Transverse colon (tissue), 4 donors: ENCODE measurements around the gene SLC25A48. TPM values are rescaled to one million over a fixed set of nuclear protein-coding genes. Genes with fewer than 3 reads are reported as not detected.
"Not testable (repeated sequence)": the region's sequence is repeated elsewhere in the genome, so short reads cannot be mapped to it uniquely, and the experiment has no call there.

Experiments
- DNase-seq: peaks from one replicate; pipeline ENCODE4 v3.0.0-alpha.2; 2019
- H3K27ac ChIP-seq, 4 donors: fragments of 200-600 bp; sonication (generic); 2 replicates each; pipeline ENCODE4 v1.5.1; 2016 to 2018; ENCODE audit warnings: inconsistent platforms in 4 of 4
- H3K27me3 ChIP-seq: fragments of 200-600 bp; sonication (generic); 2 replicates; pipeline ENCODE4 v1.5.1; 2017; ENCODE audit warnings: inconsistent platforms
- H3K36me3 ChIP-seq, 4 donors: fragments of 200-600 bp; sonication (generic); 2 replicates each; pipeline ENCODE4 v1.5.1; 2017 to 2019; ENCODE audit warnings: inconsistent platforms in 4 of 4
- H3K4me1 ChIP-seq, 4 donors: fragments of 200-600 bp; sonication (generic); 2 replicates each; pipeline ENCODE4 v1.5.1; 2017 to 2020; ENCODE audit warnings: inconsistent platforms in 4 of 4
- H3K4me3 ChIP-seq, 4 donors: fragments of 200-600 bp; sonication (generic); 1 replicate in 1 of 4; 2 replicates in 3 of 4; pipeline versions ENCODE4 v1.5.1 to v1.6.1; 2017 to 2019; ENCODE audit warnings: inconsistent platforms in 4 of 4
- H3K9me3 ChIP-seq, 2 donors: fragments of 200-600 bp; sonication (generic); 2 replicates each; pipeline ENCODE4 v1.5.1; 2017 to 2019; ENCODE audit warnings: inconsistent platforms in 2 of 2
- CTCF ChIP-seq, 5 experiments: fragments of 200-600 bp in 3 of 5; fragments of 450-650 bp in 2 of 5; sonication (generic) in 3 of 5; IDR thresholded peaks; 1 replicate in 2 of 5; 2 replicates in 3 of 5; pipeline ENCODE4 v1.5.1; 2016 to 2017; ENCODE audit warnings: antibody characterized with exemption in 5 of 5, inconsistent platforms in 3 of 5, mild to moderate bottlenecking in 2 of 5, moderate library complexity in 1 of 5
- EP300 ChIP-seq: sonication (generic); formaldehyde crosslinking; IDR thresholded peaks from one replicate; pipeline ENCODE4 v1.6.1; 2017; ENCODE audit warnings: antibody characterized with exemption, low read depth
- POLR2A ChIP-seq: fragments of 450-650 bp; IDR thresholded peaks from one replicate; pipeline ENCODE4 v1.6.1; 2016; ENCODE audit warnings: antibody characterized with exemption, mild to moderate bottlenecking, moderate library complexity
- POLR2AphosphoS5 ChIP-seq, 3 donors: sonication (generic); formaldehyde crosslinking; IDR thresholded peaks; one replicate each; pipeline ENCODE4 v1.6.1; 2016; ENCODE audit warnings: antibody characterized with exemption in 3 of 3
- WGBS, 2 donors: methylation state at CpG; one replicate each; pipeline ENCODE4 v1.1.5; 2018; ENCODE audit warnings: low coverage in 1 of 2; 5-methylcytosine and 5-hydroxymethylcytosine counted together
- in situ Hi-C, 4 donors: fragments of 200-750 bp; cut with MboI; loops; one replicate each; pipeline versions ENCODE4 v1.15.0 to v1.15.1; 2017; ENCODE audit warnings: low sequenced_read_pairs in 3 of 4, low pct_ligation_motif_present in 1 of 4, low pct_unique_long_range_greater_than_20kb in 1 of 4
- intact Hi-C: fragments of 100-400 bp; cut with DNase I; formaldehyde crosslinking; loops from one replicate; pipeline ENCODE4 v1.15.1; 2023; ENCODE audit warnings: low total_unique reads
- total RNA-seq, 4 donors: library from RNA; depleted of rRNA; stranded (reverse); fragments of >200 nt; gene quantifications; one replicate each; pipeline ENCODE4 v1.1.0, GENCODE V29; 2016

The SLC25A48 gene
- total RNA-seq, 4 donors from 2014 or later = 0.48 to 2.6 (median 1.8) TPM; not detected in 1

- H3K9me3 ChIP-seq = no peaks in the 10 kb centered on the region
- no peak overlapping the region for H3K27ac ChIP-seq
- in situ Hi-C loops = loop anchor here in 3 of 4 donors (10.0 to 25.0 kb wide), 2 partner anchors 281 to 373 kb away; partner anchors contain the start of gene TIFAB (in 2 of the 3)
- no peak overlapping the region for H3K4me3 ChIP-seq
- TF ChIP-seq POLR2A (no peak), POLR2AphosphoS5 (IDR thresholded peaks at IDR 0.05) (no peak), EP300 (no peak), CTCF (IDR thresholded peaks at IDR 0.05) (no peak)
- DNase-seq = no peak
- WGBS, 2 donors = 71% methylated on average over 7 of the region's 7 CpGs; no CpG with 5 or more reads in 1 of the 2 donors
- peaks cover 0 to 14% (median 4%) of the 10 kb centered on the region in 4 donors for H3K4me1 ChIP-seq
- intact Hi-C loops = loop anchor here (10.0 kb wide), 1 partner anchor 351 kb away; no protein-coding TSS in a partner anchor
- H3K36me3 ChIP-seq = no peaks in the 10 kb centered on the region
- H3K27me3 ChIP-seq = peaks cover 51% of the 10 kb centered on the region
Measured at GRCh38 chr5:135835766-135836165, 1.3 kb downstream of the SLC25A48 start.

GRCh38 chr5:135838395-135838794, 3.9 kb downstream of the SLC25A48 start:
- H3K9me3 ChIP-seq, H3K4me3 ChIP-seq, H3K36me3 ChIP-seq, H3K27ac ChIP-seq, DNase-seq: not testable (repeated sequence)
- in situ Hi-C loops = loop anchor here in 3 of 4 donors (10.0 to 25.0 kb wide), 2 partner anchors 284 to 376 kb away; partner anchors contain the start of gene TIFAB (in 2 of the 3)
- Histone ChIP-seq H3K27me3 (peaks cover 26% of the 10 kb centered on the region), H3K4me1 (peaks cover 0 to 14% (median 4%) of the 10 kb centered on the region in 4 donors)
- intact Hi-C loops = loop anchor here (10.0 kb wide), 1 partner anchor 354 kb away; no protein-coding TSS in a partner anchor

GRCh38 chr5:135839566-135839965, 5.1 kb downstream of the SLC25A48 start:
- WGBS, 2 donors = 55% methylated on average over 4 of the region's 4 CpGs; no CpG with 5 or more reads in 1 of the 2 donors
- no peak for DNase-seq
- in situ Hi-C loops (loop anchor here in 3 of 4 donors (10.0 to 25.0 kb wide), 2 partner anchors 285 to 377 kb away; partner anchors contain the start of gene TIFAB (in 2 of the 3)), intact Hi-C loops (loop anchor here (10.0 kb wide), 1 partner anchor 355 kb away; no protein-coding TSS in a partner anchor)
- TF ChIP-seq EP300 (no peak), POLR2AphosphoS5 (IDR thresholded peaks at IDR 0.05) (no peak), CTCF (IDR thresholded peaks at IDR 0.05) (no peak)
- H3K9me3 ChIP-seq = no peaks in the 10 kb centered on the region
- peaks cover 0 to 13% (median 6%) of the 10 kb centered on the region in 4 donors for H3K4me1 ChIP-seq
- H3K27ac ChIP-seq = no peak overlapping the region
- no peak overlapping the region for H3K4me3 ChIP-seq
- peaks cover 14% of the 10 kb centered on the region for H3K27me3 ChIP-seq
- H3K36me3 ChIP-seq = no peaks in the 10 kb centered on the region

- no peak overlapping the region for H3K27ac ChIP-seq
- TF ChIP-seq POLR2AphosphoS5 (IDR thresholded peaks at IDR 0.05) (no peak), EP300 (no peak), POLR2A (no peak), CTCF (IDR thresholded peaks at IDR 0.05) (no peak)
- no peaks in the 10 kb centered on the region for H3K36me3 ChIP-seq
- no peaks in the 10 kb centered on the region for H3K9me3 ChIP-seq
- 66 to 67% methylated on average over 4 of the region's 4 CpGs for WGBS, 2 donors
- peaks cover 0 to 5% (median 2%) of the 10 kb centered on the region in 4 donors for H3K4me1 ChIP-seq
- peaks cover 2% of the 10 kb centered on the region for H3K27me3 ChIP-seq
- DNase-seq = no peak
- in situ Hi-C loops = loop anchor here in 2 of 4 donors (25.0 kb wide), 1 partner anchor 379 kb away; the partner anchor contains the start of gene TIFAB (in 2 of the 2)
- intact Hi-C loops = no loop called here
- H3K4me3 ChIP-seq = no peak overlapping the region
Measured at GRCh38 chr5:135840959-135841358, 6.5 kb downstream of the SLC25A48 start.
